ENCODE data around the gene LASP1NB.

LASP1NB gene

GRCh38 chr17:38906460-38907228, 18.8 kb upstream of the LASP1NB start:
- Histone ChIP-seq H3K27ac (ENCODE audit: low read length) (no peak overlapping the region), H3K36me3 (ENCODE audit: insufficient read depth, low read length) (no peaks in the 10 kb centered on the region), H3K9me3 (ENCODE audit: low read length) (no peaks in the 10 kb centered on the region), H3K79me2 (replicated peaks; ENCODE audit: insufficient read depth, low read length) (peaks cover 4% of the 10 kb centered on the region), H3K4me2 (ENCODE audit: low read length) (no peak overlapping the region), H2AFZ (ENCODE audit: low read depth, low read length) (no peak overlapping the region), H3F3A (ENCODE audit: insufficient read depth, low read length, poor library complexity, severe bottlenecking) (no peaks in the 10 kb centered on the region), H3K9ac (ENCODE audit: low read length) (no peak overlapping the region), H3K27me3 (ENCODE audit: insufficient read depth, low read depth, low read length) (no peaks in the 10 kb centered on the region), H3K4me3 (ENCODE audit: low read length) (no peak overlapping the region), H4K20me1 (ENCODE audit: insufficient read depth) (no peaks in the 10 kb centered on the region), H3K9me2 (ENCODE audit: insufficient read depth, low read length) (no peaks in the 10 kb centered on the region)
- TF ChIP-seq RAD21 (conservative IDR thresholded peaks at IDR 0.05) (no peak), EP300 (conservative IDR thresholded peaks at IDR 0.05; ENCODE audit: poor library complexity, severe bottlenecking) (no peak), CTCF (IDR thresholded peaks at IDR 0.05; ENCODE audit: poor library complexity, severe bottlenecking) (no peak), POLR2AphosphoS5 (IDR thresholded peaks at IDR 0.05) (no peak), REST (IDR thresholded peaks at IDR 0.05; ENCODE audit: borderline replicate concordance) (no peak)

GRCh38 chr17:38907930-38908675, 17.3 kb upstream of the LASP1NB start:
- H3K9me3 ChIP-seq (ENCODE audit: low read length): no peaks in the 10 kb centered on the region
- H3K4me2 ChIP-seq (ENCODE audit: low read length): no peak overlapping the region
- H3K9ac ChIP-seq (ENCODE audit: low read length): no peak overlapping the region
- TF ChIP-seq POLR2AphosphoS5 (IDR thresholded peaks at IDR 0.05) (no peak), EP300 (conservative IDR thresholded peaks at IDR 0.05; ENCODE audit: poor library complexity, severe bottlenecking) (no peak), REST (IDR thresholded peaks at IDR 0.05; ENCODE audit: borderline replicate concordance) (no peak), EZH2 (IDR thresholded peaks at IDR 0.05; ENCODE audit: borderline replicate concordance, insufficient read depth, low read length, poor library complexity, severe bottlenecking) (no peak), MXI1 (conservative IDR thresholded peaks at IDR 0.05; ENCODE audit: poor library complexity, severe bottlenecking) (no peak), TAF1 (IDR thresholded peaks at IDR 0.05; ENCODE audit: low read depth) (no peak), RAD21 (conservative IDR thresholded peaks at IDR 0.05) (no peak), CTCF (IDR thresholded peaks at IDR 0.05; ENCODE audit: poor library complexity, severe bottlenecking) (no peak)
- no peak overlapping the region for H3K4me3 ChIP-seq (ENCODE audit: low read length)
- no peaks in the 10 kb centered on the region for H4K20me1 ChIP-seq (ENCODE audit: insufficient read depth)
- H3K27ac ChIP-seq (ENCODE audit: low read length): no peak overlapping the region
- no peaks in the 10 kb centered on the region for H3K27me3 ChIP-seq (ENCODE audit: insufficient read depth, low read depth, low read length)
- peaks cover 4% of the 10 kb centered on the region for H3K79me2 ChIP-seq (replicated peaks; ENCODE audit: insufficient read depth, low read length)
- no peaks in the 10 kb centered on the region for H3K36me3 ChIP-seq (ENCODE audit: insufficient read depth, low read length)
- H3K9me2 ChIP-seq (ENCODE audit: insufficient read depth, low read length): no peaks in the 10 kb centered on the region
- H2AFZ ChIP-seq (ENCODE audit: low read depth, low read length): no peak overlapping the region
- H3F3A ChIP-seq (ENCODE audit: insufficient read depth, low read length, poor library complexity, severe bottlenecking): no peaks in the 10 kb centered on the region

Measured in neural cell (in vitro differentiated cells).